ENCODE data around the gene EIF4G1.

EIF4G1 gene

DNA sequence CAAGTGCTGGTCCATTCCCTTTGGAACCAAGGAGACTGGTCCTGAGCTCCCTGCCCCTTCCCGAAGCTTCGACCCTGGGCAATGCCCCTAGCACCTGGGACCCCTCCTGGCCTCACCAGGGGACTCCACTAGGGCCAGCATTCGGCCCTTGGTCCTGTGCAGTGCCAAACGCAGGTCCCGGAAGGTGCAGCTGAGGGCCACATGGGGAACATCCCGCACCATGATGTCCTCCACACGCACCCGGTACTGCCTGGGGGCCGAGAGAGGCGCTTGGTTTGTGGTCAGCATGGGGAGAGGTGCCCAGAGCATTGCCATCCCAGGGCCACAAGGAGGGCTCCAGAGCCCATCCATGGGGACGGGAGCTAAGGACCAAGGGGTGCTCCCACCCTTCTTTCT is 39.1 kb downstream of the EIF4G1 start:
- DNase-seq, result no peak

- no peak for DNase-seq
Measured at GRCh38 chr3:184354121-184354728, 39.8 kb downstream of the EIF4G1 start.

GRCh38 chr3:184354754-184355153 is 40.3 kb downstream of the EIF4G1 start:
- DNase-seq, result no peak

GRCh38 chr3:184355261-184356040 is 41.0 kb downstream of the EIF4G1 start:
- no peak for DNase-seq

- no peak for DNase-seq
Measured at GRCh38 chr3:184357248-184358123, 43.1 kb downstream of the EIF4G1 start.

GRCh38 chr3:184358124-184358767 is 43.8 kb downstream of the EIF4G1 start:
- no peak for DNase-seq

DNA sequence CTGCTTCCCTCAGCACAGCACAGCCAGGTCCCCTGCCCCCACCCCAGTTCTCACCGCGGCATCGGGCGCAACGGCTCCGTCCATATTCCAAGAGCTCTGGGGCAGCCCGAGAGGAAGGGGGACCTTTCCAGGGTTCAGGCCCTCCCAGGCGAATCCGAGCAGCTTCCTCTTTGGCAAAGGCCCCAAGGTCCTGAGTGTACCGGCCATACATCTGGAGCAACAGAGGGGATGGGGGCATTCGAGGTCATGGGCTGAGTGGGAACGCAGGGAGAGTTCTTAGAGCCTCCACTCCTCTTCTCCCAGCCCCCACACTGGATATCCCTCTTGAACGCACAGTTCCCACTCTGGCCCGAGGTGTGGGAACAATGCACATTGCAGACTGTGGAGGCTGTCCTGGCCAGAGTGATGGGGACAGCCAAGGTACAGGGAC is 44.5 kb downstream of the EIF4G1 start:
- no peak for DNase-seq

DNA sequence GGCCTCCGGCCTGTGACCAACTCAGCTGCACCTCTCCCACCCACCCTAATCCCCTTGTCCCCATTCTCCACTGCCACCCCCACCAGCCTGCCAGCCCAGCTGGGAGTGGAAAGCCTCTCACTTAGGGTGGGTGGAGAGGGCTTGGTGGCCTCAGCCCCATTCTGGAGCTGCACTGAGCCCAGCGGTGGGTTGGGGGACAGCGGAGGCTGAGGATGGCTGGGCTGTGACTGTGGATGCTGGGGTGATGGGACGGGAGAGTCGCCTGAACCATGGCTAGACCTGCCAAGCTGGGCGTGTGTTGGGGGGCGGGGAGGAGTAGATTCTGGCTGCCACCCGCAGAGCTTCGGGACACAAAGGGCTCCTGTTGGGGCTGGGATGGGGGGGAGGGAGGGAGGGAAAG is 45.2 kb downstream of the EIF4G1 start:
- DNase-seq, result no peak

DNA sequence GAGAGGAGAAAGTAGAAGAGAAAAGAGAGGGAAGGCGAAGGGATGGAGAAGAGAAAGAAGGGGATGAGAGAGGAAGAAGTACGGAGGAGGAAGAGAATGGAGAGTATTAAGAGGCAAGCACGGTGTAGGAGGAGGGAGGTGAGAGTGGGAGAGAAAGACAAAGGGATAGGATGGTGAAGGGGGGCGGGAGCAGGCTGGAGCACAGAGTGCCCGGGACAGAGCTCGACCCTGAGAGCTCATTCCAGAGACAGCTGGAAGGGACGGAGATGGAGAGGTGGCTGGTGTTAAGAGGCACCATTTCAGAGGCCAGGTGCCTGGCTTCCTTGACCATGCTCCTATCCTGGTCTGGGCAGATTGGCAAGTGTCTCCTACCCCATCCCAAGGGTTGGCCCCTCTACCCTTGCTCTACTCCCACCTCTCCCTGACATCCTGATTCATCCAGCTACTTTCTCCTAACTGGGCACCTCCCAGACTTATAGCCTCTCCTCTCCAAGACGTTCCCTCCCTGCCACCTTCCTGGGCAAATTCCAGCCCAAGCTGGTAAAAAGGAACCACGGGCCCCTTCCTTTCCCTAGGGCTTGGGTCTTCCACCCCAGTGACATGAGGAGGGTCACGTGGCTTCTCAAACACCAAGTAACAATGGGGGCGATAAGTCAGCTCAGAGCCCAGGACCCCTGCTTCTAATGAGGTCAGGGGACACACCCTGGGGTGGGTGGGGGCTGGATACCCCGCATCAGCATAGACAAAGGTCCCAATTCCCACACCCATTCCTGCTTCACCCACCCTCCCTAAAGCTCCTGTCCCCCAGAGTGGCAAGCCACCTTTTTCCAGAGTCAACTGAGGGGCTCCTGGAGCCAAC is 45.9 kb downstream of the EIF4G1 start:
- DNase-seq, result no peak

GRCh38 chr3:184360929-184361531 is 46.6 kb downstream of the EIF4G1 start:
- no peak for DNase-seq

- DNase-seq, result no peak
Measured at GRCh38 chr3:184361532-184361931, 47.1 kb downstream of the EIF4G1 start, which contains the start of the genes CLCN2 and POLR2H. TSS of gene CLCN2 (minus strand) at chr3:184361605. CDS start at chr3:184361479, 126 bp downstream. TSS of gene POLR2H (plus strand) at chr3:184361710. CDS start at chr3:184363493, 1,783 bp downstream.

DNA sequence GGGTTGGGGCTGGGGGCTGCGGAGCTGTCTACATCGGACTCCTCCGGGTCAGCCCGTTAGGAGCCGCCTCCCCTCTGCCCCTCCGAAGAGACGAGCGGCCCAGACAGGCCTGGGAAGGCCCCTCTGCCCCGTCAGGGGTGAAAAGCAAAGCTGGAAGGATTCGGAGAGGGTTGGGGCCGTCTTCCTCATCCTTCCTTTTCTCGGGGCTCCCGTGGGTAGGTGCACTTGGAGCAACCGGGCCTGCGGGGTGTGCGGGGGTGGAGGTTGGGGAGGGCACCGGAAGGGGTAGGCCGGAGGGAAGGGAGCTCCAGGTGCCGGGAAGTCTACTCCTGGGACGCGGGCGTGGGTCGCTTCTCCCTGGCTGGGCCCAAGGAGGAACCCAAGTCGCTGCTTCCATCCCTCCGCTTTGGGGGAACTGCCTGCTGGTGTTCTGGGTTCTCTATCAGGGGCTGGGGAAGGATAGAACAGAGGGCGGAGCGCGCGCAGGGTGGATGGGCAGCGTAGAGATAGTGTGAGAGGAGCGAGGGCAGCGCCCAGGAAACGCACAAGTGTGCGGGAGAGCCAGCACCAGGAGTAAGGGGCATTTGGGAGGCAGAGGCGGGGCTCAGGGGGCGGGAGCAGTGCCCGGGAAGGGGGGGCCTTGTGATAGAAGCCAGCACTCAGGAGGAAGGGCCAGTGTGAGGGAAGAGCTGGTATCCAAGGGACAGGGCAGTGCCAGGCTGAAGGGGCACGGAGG is 47.7 kb downstream of the EIF4G1 start:
- DNase-seq, result peak; percentile 59

- peak; percentile 100 for DNase-seq
Measured at GRCh38 chr3:184362668-184363546, 48.5 kb downstream of the EIF4G1 start.

GRCh38 chr3:184366619-184367289 is 52.3 kb downstream of the EIF4G1 start:
- no peak for DNase-seq

DNA sequence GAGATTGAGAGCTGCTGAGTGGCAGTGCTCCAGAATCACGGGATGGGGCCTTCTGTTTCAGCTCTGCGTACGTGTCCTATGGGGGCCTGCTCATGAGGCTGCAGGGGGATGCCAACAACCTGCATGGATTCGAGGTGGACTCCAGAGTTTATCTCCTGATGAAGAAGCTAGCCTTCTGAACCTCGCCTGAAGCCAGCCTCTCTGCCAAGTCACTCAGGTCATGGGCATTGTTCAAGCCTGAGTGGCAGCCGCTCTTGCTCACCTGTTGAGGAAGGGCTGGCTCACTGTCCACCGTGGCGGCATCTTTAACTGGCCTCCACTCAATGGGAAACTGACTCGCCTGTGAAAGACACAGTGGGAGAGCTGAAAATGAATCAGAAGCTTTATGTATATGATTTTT is 53.7 kb downstream of the EIF4G1 start:
- DNase-seq, result no peak

GRCh38 chr3:184368586-184369183 is 54.3 kb downstream of the EIF4G1 start:
- no peak for DNase-seq

- DNase-seq, result peak; percentile 94
Measured at GRCh38 chr3:184371570-184372018, 57.2 kb downstream of the EIF4G1 start.

DNA sequence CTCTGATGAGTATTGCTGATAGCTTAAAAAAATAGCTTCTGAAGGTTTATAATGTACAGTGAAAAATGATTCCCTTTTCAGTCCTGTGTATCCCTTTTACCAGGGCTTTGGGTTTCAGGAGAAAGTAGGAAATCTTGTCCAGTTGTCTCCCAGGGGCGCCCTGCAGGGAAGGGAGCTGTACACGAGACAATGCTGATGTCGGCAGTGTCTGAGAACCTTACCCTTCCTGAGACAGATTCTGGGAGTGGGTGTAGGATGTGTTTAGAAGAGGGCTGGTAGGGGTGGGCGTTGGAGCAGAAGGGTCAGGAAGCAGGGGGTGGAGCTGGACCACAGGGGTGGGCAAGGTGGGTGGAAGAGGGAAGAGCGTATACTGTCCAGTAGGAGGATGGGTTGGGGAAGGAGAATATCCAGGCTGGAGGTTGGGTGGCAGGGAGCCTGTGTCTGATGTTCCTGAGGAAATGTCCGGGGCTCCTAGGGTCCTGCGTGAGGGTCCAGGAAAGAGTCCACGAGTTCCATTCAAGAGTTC is 58.0 kb downstream of the EIF4G1 start:
- DNase-seq, result no peak
